ENCODE measurements around the gene PDE3A. TPM values are rescaled to one million over a fixed set of nuclear protein-coding genes. Genes with fewer than 3 reads are reported as not detected.

PDE3A gene
- total and polyA plus RNA-seq, 2 experiments from 2014 or later = 11.1 to 61.6 TPM

GRCh38 chr12:20585913-20586312 lies 217.6 kb downstream of the PDE3A start:
- TF ChIP-seq CTCF (IDR thresholded peaks at IDR 0.05; ENCODE audit: poor library complexity) (no peak), EZH2 (IDR thresholded peaks at IDR 0.05; ENCODE audit: borderline replicate concordance) (no peak), EZH2phosphoT487 (IDR thresholded peaks at IDR 0.05; ENCODE audit: low read depth, severe bottlenecking, unreplicated experiment) (no peak)
- Histone ChIP-seq H4K20me1 (ENCODE audit: insufficient read depth, poor library complexity, severe bottlenecking) (peaks cover 3% of the 10 kb centered on the region), H3K9me3 (ENCODE audit: low read depth) (no peaks in the 10 kb centered on the region), H2AFZ (no peak overlapping the region), H3K27ac (no peak overlapping the region), H3K4me3 (no peak overlapping the region), H3K27me3 (no peaks in the 10 kb centered on the region), H3K4me2 (no peak overlapping the region), H3K79me2 (peaks cover 13% of the 10 kb centered on the region), H3K4me1 (ENCODE audit: insufficient read depth) (no peaks in the 10 kb centered on the region), H3K9me2 (replicated peaks; ENCODE audit: insufficient read depth) (no peaks in the 10 kb centered on the region), H3K36me3 (replicated peaks; ENCODE audit: insufficient read depth, low read depth) (no peaks in the 10 kb centered on the region)
- whole genome bisulfite sequencing (ENCODE audit: low lambda C conversion rate, missing lambda C conversion rate) = 91% methylated on average over 2 of the region's 2 CpGs
- no peak for DNase-seq (ENCODE audit: low spot score)

GRCh38 chr12:20588042-20588441 lies 219.7 kb downstream of the PDE3A start:
- no peak for DNase-seq (ENCODE audit: low spot score)
- Histone ChIP-seq H3K9me2 (replicated peaks; ENCODE audit: insufficient read depth) (no peaks in the 10 kb centered on the region), H4K20me1 (ENCODE audit: insufficient read depth, poor library complexity, severe bottlenecking) (peaks cover 3% of the 10 kb centered on the region), H3K4me2 (no peak overlapping the region), H3K79me2 (peaks cover 24% of the 10 kb centered on the region), H3K27ac (no peak overlapping the region), H3K9me3 (ENCODE audit: low read depth) (no peaks in the 10 kb centered on the region), H3K4me3 (no peak overlapping the region), H3K27me3 (no peaks in the 10 kb centered on the region), H2AFZ (no peak overlapping the region), H3K36me3 (replicated peaks; ENCODE audit: insufficient read depth, low read depth) (no peaks in the 10 kb centered on the region), H3K4me1 (ENCODE audit: insufficient read depth) (no peaks in the 10 kb centered on the region)
- 55% methylated on average over 3 of the region's 3 CpGs for WGBS (ENCODE audit: low lambda C conversion rate, missing lambda C conversion rate)
- TF ChIP-seq EZH2 (IDR thresholded peaks at IDR 0.05; ENCODE audit: borderline replicate concordance) (no peak), EZH2phosphoT487 (IDR thresholded peaks at IDR 0.05; ENCODE audit: low read depth, severe bottlenecking, unreplicated experiment) (no peak), CTCF (IDR thresholded peaks at IDR 0.05; ENCODE audit: poor library complexity) (no peak)

- DNase-seq (ENCODE audit: low spot score) = no peak
- Histone ChIP-seq H4K20me1 (ENCODE audit: insufficient read depth, poor library complexity, severe bottlenecking) (no peaks in the 10 kb centered on the region), H3K79me2 (peaks cover 27% of the 10 kb centered on the region), H3K4me3 (no peak overlapping the region), H3K4me2 (no peak overlapping the region), H3K36me3 (replicated peaks; ENCODE audit: insufficient read depth, low read depth) (no peaks in the 10 kb centered on the region), H3K27me3 (no peaks in the 10 kb centered on the region), H3K9me2 (replicated peaks; ENCODE audit: insufficient read depth) (no peaks in the 10 kb centered on the region), H3K27ac (no peak overlapping the region), H2AFZ (no peak overlapping the region), H3K9me3 (ENCODE audit: low read depth) (no peaks in the 10 kb centered on the region), H3K4me1 (ENCODE audit: insufficient read depth) (no peaks in the 10 kb centered on the region)
- WGBS (ENCODE audit: low lambda C conversion rate, missing lambda C conversion rate) = 89% methylated on average over 3 of the region's 3 CpGs
- no peak for TF ChIP-seq EZH2 (IDR thresholded peaks at IDR 0.05; ENCODE audit: borderline replicate concordance)
- TF ChIP-seq EZH2phosphoT487 (IDR thresholded peaks at IDR 0.05; ENCODE audit: low read depth, severe bottlenecking, unreplicated experiment) = no peak
- no peak for TF ChIP-seq CTCF (IDR thresholded peaks at IDR 0.05; ENCODE audit: poor library complexity)
These were observed 222.2 kb downstream of the PDE3A start for GRCh38 chr12:20590570-20590969.

- Histone ChIP-seq H3K27me3 (no peaks in the 10 kb centered on the region), H3K9me3 (ENCODE audit: low read depth) (no peaks in the 10 kb centered on the region), H4K20me1 (ENCODE audit: insufficient read depth, poor library complexity, severe bottlenecking) (no peaks in the 10 kb centered on the region), H3K79me2 (peaks cover 26% of the 10 kb centered on the region), H3K4me3 (no peak overlapping the region), H2AFZ (no peak overlapping the region), H3K27ac (no peak overlapping the region), H3K4me1 (ENCODE audit: insufficient read depth) (no peaks in the 10 kb centered on the region), H3K36me3 (replicated peaks; ENCODE audit: insufficient read depth, low read depth) (no peaks in the 10 kb centered on the region), H3K9me2 (replicated peaks; ENCODE audit: insufficient read depth) (no peaks in the 10 kb centered on the region), H3K4me2 (no peak overlapping the region)
- TF ChIP-seq EZH2 (IDR thresholded peaks at IDR 0.05; ENCODE audit: borderline replicate concordance) = no peak
- TF ChIP-seq CTCF (IDR thresholded peaks at IDR 0.05; ENCODE audit: poor library complexity) = no peak
- TF ChIP-seq EZH2phosphoT487 (IDR thresholded peaks at IDR 0.05; ENCODE audit: low read depth, severe bottlenecking, unreplicated experiment) = no peak
- DNase-seq (ENCODE audit: low spot score) = no peak
- 68% methylated on average over 2 of the region's 2 CpGs for WGBS (ENCODE audit: low lambda C conversion rate, missing lambda C conversion rate)
These were observed 224.2 kb downstream of the PDE3A start for GRCh38 chr12:20592556-20592955.

All from hepatocyte (in vitro differentiated cells).